Measurements from ENCODE around the gene CDV3. TPM values are rescaled to one million over a fixed set of nuclear protein-coding genes. Genes with fewer than 3 reads are reported as not detected.

CDV3 gene
- total RNA-seq, 4 donors from 2014 or later: 241 to 376 (median 350) TPM

GRCh38 chr3:133593243-133593642 lies 19.8 kb downstream of the CDV3 start:
- intact Hi-C loops (cut with DNase I; ENCODE audit: low total_unique reads): no loop called here
- in situ Hi-C loops (cut with MboI; ENCODE audit: low sequenced_read_pairs in 4 of 4): loop anchor here in 1 of 4 donors (25.0 kb wide), 1 partner anchor 881 kb away; the partner anchor contains the start of gene NPHP3
- DNase-seq: no peak

GRCh38 chr3:133595341-133595740 lies 21.9 kb downstream of the CDV3 start:
- H3K27me3 ChIP-seq: no peaks in the 10 kb centered on the region
- H3K4me3 ChIP-seq: no peak overlapping the region
- intact Hi-C loops (cut with DNase I; ENCODE audit: low total_unique reads): no loop called here
- in situ Hi-C loops (cut with MboI; ENCODE audit: low sequenced_read_pairs in 4 of 4): loop anchor here in 1 of 4 donors (25.0 kb wide), 1 partner anchor 883 kb away; the partner anchor contains the start of gene NPHP3
- H3K27ac ChIP-seq: no peak overlapping the region
- no peaks in the 10 kb centered on the region for H3K4me1 ChIP-seq
- TF ChIP-seq CTCF (IDR thresholded peaks at IDR 0.05 in 4 of 5, conservative IDR thresholded peaks at IDR 0.05 in 1 of 5) (no peak), POLR2A (IDR thresholded peaks at IDR 0.05) (no peak)
- peaks cover 0 to 3% of the 10 kb centered on the region in 2 donors for H3K36me3 ChIP-seq
- no peak for ATAC-seq
- no peak for DNase-seq
- no peaks in the 10 kb centered on the region for H3K9me3 ChIP-seq

More at GRCh38 chr3:133593243-133593642, 19.8 kb downstream of the CDV3 start:
- TF ChIP-seq CTCF (IDR thresholded peaks at IDR 0.05 in 4 of 5, conservative IDR thresholded peaks at IDR 0.05 in 1 of 5): no peak
- TF ChIP-seq POLR2A (IDR thresholded peaks at IDR 0.05): no peak
- H3K9me3 ChIP-seq: no peaks in the 10 kb centered on the region
- no peak overlapping the region for H3K27ac ChIP-seq
- H3K4me3 ChIP-seq: no peak overlapping the region
- H3K4me1 ChIP-seq: no peaks in the 10 kb centered on the region
- H3K27me3 ChIP-seq: no peaks in the 10 kb centered on the region
- peaks cover 0 to 18% of the 10 kb centered on the region in 2 donors for H3K36me3 ChIP-seq
- no peak for ATAC-seq

- Histone ChIP-seq H3K27ac (no peak overlapping the region), H3K9me3 (no peaks in the 10 kb centered on the region), H3K27me3 (no peaks in the 10 kb centered on the region), H3K4me3 (no peak overlapping the region), H3K4me1 (no peaks in the 10 kb centered on the region), H3K36me3 (peaks cover 0 to 3% of the 10 kb centered on the region in 2 donors)
- ATAC-seq (no peak), DNase-seq (no peak)
- intact Hi-C loops (cut with DNase I; ENCODE audit: low total_unique reads) (no loop called here), in situ Hi-C loops (cut with MboI; ENCODE audit: low sequenced_read_pairs in 4 of 4) (loop anchor here in 1 of 4 donors (25.0 kb wide), 1 partner anchor 886 kb away; the partner anchor contains the start of gene NPHP3)
- TF ChIP-seq POLR2A (IDR thresholded peaks at IDR 0.05): no peak
Measured at GRCh38 chr3:133598405-133598804, 24.9 kb downstream of the CDV3 start.

GRCh38 chr3:133599280-133599679 lies 25.8 kb downstream of the CDV3 start:
- Histone ChIP-seq H3K27me3 (no peaks in the 10 kb centered on the region), H3K36me3 (peaks cover 0 to 3% of the 10 kb centered on the region in 2 donors), H3K9me3 (no peaks in the 10 kb centered on the region), H3K27ac (no peak overlapping the region), H3K4me1 (no peaks in the 10 kb centered on the region), H3K4me3 (no peak overlapping the region)
- ATAC-seq: no peak
- intact Hi-C loops (cut with DNase I; ENCODE audit: low total_unique reads) (no loop called here), in situ Hi-C loops (cut with MboI; ENCODE audit: low sequenced_read_pairs in 4 of 4) (loop anchor here in 1 of 4 donors (25.0 kb wide), 1 partner anchor 887 kb away; the partner anchor contains the start of gene NPHP3)
- no peak for TF ChIP-seq CTCF (IDR thresholded peaks at IDR 0.05 in 4 of 5, conservative IDR thresholded peaks at IDR 0.05 in 1 of 5)
- no peak for TF ChIP-seq POLR2A (IDR thresholded peaks at IDR 0.05)
- no peak for DNase-seq

- Histone ChIP-seq H3K9me3 (no peaks in the 10 kb centered on the region), H3K4me3 (no peak overlapping the region), H3K27me3 (no peaks in the 10 kb centered on the region), H3K27ac (no peak overlapping the region), H3K4me1 (no peaks in the 10 kb centered on the region), H3K36me3 (peaks cover 0 to 3% of the 10 kb centered on the region in 2 donors)
- DNase-seq (no peak), ATAC-seq (no peak)
- no peak for TF ChIP-seq POLR2A (IDR thresholded peaks at IDR 0.05)
- TF ChIP-seq CTCF (IDR thresholded peaks at IDR 0.05 in 4 of 5, conservative IDR thresholded peaks at IDR 0.05 in 1 of 5): no peak
- intact Hi-C loops (cut with DNase I; ENCODE audit: low total_unique reads) (no loop called here), in situ Hi-C loops (cut with MboI; ENCODE audit: low sequenced_read_pairs in 4 of 4) (loop anchor here in 1 of 4 donors (25.0 kb wide), 1 partner anchor 1088 kb away; no protein-coding TSS in a partner anchor)
Measured at GRCh38 chr3:133600572-133601081, 27.1 kb downstream of the CDV3 start.

Measured in gastrocnemius medialis (tissue), 4 donors.